A549 treated with AZD9567 at 1 μM for 4 hours (cell line): Measurements from ENCODE around the gene LDB2. TPM values are rescaled to one million over a fixed set of nuclear protein-coding genes. Genes with fewer than 3 reads are reported as not detected.

Experiments
- total RNA-seq: library from RNA; stranded (reverse); fragments of 200-300 nt; extraction: Qiagen RNA extraction; gene quantifications from 5 replicates; pipeline ENCODE4 v1.2.3, GENCODE V29; 2022; ENCODE audit not compliant: insufficient read depth

Gene LDB2
- not detected in 5 replicates for total RNA-seq

DNA sequence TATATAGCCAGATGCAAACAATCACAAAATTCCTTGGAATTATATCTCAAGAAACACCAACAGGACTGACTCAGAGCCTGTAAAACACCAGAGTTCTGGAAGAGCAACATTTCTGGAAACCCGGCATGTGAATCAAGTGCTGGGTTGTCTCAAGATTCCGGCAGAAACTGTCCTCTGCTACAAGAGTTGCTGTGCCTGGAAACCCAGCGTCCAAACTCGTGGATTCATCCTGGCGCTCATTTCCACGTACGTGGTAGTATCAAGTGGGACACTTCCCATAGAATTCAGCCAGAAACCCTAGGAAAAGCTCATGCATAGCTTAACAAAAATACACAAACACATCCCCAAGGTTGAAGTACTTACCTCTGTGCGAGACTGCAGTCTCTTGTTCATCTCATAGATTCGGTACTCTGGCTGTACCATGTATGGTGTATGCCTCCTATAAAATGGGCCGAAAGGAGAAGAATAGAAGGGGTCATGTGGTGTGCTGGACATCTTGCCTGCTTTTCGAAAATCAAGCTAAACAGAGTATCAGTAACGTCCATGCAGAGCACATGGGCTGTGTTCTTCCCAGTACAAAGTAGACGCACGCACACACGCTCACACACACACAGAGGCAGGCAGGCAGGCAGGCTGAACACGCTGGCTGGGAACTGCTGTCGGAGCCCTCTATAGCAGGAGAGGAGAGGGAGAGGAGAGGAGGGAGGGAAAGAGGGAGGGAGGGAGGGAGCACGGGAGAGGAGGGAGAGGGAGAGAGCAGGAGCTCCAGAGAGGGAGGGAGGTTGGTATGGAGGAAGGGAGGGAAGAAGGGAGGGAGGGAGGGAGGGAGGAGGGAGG lies at the start of gene LDB2:
TSS of gene LDB2 (minus strand) at position 655 of the 837 bp plus-strand sequence.

